ENCODE measurements around the gene MDM4.
"Not testable (repeated sequence)": the region's sequence is repeated elsewhere in the genome, so short reads cannot be mapped to it uniquely, and the experiment has no call there.

Gene MDM4

DNA sequence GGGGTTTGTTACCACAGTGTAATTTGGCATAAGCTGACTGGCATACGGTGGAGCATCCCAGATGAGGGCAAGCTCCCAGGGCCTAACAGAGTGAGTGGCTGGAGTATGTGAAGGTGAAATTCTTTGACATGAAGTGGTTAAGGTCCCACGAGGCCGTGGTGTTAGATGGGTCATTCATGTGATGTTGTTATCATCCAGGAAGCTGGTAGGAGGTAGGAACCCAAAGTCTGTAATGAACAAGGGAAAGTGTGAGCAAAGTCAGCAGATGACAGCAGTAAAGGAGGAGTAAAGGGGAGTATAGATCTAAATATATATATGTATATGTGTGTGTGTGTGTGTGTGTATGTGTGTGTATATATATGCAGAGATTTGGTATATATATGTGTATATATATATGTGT is 47.6 kb downstream of the MDM4 start:
- DNase-seq = no peak

DNA sequence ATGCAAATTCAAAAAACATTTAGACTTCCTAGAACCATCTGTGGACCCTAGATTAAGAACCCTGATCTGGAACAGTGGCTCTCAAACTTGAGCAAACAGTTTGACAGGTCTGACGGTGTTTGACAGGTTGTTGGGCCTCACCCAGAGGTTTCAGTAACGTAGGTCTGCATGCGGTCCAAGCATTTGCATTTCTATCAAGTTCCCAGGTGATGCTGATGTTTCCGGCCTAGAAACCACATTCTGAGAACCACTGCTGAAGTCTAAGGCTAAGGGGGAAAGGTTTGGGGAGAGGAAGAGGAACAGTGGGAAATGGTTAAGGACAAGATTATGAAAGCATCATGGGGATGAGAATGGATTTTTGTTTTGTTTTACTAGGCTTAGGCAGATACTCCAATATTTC is 48.6 kb downstream of the MDM4 start:
- DNase-seq = peak; percentile 21

DNA sequence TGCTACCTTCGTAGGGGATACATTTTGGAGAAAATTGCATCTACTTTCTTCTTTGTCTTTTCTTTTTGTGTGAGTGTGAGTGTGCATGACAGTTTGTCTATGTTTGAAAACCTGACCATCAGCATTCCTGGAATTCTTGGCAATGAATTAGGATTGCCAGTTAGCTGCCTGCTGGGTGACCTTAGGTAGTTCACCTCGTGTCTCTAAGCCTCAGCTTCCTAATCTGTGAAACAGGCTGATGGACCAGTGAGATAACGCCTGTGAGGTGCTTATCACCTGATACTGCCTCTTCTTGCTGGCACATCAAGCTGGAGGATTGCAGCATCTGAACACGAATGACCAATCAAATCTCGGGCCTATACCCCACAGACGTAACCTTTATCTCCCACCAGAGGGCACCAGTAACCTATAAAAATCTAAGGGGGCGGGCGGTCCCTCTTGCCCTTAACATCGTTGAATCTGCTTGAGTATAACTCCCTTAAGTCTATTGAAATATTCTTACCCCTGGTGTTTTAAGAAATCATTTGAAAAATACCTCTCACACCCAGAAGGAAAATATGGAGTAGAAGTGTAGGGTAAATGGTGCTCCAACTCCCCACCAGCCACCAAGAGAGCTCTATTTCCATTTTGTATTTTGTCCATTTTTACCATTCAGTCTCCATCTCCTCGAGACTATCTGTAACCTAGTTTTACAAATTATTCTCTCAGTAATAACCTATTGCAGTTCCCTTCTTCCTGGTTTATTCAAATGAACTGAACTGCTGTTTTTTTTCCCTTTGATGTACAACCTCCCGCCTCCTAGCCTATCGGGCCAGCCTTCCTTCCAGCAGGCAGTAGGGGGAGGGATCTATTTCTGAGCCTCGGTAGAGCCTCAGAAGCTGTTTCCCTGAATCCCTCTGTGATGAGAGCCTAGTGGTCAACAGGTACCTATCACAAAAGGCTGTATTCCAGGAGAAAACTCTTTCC is 49.7 kb downstream of the MDM4 start:
- peak; percentile 80 for DNase-seq

DNA sequence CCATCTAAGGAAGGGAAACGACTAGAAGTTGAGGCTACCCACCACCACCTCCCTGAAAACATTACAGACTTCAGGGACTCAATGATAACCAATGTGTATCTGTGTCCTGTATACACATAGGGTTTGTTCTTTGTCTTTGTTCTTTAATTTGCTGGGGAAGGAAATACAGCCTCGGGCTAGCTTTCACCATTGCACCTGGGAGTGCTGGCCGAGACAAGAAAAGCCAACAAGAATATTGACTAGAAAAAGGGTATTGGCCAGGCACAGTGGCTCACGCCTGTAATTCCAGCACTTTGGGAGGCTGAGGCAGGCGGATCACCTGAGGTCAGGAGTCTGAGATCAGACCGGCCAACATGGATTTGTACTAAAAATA is 50.4 kb downstream of the MDM4 start:
- DNase-seq = no peak

DNA sequence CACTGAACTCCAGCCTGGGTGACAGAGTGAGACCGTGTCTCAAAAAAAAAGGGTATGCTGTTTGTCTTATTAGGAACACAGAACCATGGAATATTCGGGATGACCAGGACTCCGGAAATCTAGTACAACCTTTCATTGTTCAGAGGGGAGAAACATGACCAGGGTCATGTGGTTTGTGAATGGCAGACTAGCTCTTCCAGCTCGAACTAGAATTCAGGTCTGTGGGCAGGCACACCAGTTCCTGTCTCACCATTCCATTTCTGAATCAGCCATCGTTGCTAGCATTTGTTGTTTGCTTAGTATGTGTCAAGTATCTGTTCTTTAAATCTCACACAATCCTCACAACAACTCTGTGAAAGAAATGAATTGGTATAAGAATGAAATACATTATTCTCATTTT is 50.9 kb downstream of the MDM4 start:
- peak; percentile 50 for DNase-seq

DNA sequence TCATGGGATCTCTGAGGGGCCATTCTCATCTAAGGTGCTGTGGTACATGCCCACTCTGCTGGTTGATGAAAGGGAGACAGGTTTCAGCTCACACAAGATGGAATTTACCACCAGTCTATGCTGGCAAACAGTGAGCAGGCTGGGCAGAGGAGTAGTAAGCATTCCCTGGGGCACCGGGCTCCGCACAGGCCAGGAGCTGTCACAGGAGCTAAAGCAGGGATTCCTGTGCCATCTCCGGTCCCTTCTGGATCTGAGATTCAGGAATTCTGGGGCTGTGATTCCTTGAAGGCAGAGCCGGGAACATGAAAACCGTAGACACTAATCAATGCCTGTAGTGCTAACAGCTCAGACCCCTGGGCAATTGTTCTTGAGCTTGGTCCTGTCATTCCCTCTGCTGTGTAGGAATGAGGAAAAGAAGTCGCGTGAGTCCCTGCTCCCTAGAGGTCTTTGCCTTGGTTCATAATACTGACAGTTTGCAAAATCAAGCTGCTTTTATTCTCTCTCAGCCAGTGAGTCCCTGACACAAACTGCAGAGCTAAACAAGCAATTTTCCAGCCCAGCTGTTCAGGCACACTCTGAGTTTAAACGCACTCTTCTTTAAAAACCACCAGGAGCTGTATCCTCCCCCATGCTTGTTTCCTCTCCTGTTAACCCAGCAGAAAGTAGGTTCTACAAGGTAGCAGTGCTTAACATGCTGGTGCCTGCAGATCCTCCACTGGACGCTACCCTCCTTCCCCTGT is 52.5 kb downstream of the MDM4 start:
- DNase-seq = no peak

DNA sequence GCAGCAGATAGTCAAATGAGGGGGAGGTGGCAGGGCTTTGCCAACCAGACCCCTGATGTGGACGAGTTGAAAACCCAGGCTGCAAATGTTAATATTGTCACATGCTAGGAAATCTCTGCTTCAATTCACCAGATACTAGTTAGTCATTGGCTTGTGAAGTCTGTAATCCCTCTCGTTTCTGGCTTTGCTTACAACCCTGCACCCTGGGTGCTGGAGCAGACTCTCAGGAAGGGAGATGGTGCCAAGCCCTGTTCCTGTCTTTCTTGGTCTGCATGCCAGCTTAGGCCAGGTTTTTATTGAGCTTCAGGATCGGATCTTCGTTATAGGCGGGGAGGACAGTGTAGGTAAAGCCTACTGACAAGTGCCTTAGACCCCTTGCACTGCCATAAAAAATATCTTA is 53.3 kb downstream of the MDM4 start:
- DNase-seq = no peak

DNA sequence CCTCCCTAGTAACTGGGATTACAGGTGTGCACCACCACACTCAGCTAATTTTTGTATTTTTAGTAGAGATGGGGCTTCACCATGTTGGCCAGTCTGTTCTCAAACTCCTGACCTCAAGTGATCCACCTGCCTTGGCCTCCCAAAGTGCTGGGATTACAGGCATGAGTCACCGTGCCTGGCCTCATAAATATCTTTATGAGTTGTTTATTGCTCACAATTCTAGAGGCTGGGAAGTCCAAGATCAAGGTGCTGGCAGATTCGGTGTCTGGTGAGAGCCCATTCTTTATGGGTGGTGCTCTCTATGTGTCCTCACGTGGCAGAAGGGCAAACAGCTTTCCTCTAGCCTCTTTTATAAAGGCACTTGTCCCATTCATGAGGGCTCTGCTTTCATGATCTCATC is 53.8 kb downstream of the MDM4 start:
- DNase-seq = not testable (repeated sequence)

DNA sequence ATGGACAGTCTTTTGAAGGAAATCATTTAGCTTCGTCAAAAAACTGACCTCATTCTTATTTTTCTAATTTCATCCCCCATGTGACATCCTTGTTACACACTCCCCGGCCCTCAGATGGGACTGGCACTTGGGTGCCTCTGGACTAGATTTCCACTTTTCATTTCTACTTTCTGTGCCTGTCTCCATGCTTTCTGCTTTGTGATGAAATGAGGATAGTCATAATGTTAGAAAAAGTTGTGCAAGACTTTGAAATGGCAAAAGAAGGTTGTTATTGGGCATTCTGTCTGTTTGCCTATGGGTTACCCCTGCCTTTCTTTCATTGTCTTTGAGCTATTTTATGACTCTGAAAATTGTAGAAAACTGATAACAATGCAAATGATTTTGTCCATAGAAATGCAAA is 54.9 kb downstream of the MDM4 start:
- DNase-seq = no peak

DNA sequence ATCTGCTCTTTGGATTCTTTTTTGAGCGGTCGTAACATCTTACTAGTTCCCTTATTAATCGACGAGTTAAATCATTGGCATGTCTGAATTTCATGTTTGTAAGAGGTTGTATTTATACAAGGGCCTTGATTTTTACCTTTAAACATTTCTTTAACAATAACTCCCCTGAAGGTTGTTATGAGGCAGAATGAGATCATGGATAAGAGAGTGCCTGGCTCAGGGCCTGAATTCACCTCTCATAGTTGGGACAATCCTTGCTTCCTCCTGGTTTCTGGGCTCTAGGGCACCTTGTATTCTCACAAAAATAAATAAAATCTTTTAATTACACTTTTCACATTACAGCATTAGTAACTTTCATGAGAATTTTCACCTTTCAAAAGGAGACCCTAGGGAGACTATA is 55.4 kb downstream of the MDM4 start:
- no peak for DNase-seq

DNA sequence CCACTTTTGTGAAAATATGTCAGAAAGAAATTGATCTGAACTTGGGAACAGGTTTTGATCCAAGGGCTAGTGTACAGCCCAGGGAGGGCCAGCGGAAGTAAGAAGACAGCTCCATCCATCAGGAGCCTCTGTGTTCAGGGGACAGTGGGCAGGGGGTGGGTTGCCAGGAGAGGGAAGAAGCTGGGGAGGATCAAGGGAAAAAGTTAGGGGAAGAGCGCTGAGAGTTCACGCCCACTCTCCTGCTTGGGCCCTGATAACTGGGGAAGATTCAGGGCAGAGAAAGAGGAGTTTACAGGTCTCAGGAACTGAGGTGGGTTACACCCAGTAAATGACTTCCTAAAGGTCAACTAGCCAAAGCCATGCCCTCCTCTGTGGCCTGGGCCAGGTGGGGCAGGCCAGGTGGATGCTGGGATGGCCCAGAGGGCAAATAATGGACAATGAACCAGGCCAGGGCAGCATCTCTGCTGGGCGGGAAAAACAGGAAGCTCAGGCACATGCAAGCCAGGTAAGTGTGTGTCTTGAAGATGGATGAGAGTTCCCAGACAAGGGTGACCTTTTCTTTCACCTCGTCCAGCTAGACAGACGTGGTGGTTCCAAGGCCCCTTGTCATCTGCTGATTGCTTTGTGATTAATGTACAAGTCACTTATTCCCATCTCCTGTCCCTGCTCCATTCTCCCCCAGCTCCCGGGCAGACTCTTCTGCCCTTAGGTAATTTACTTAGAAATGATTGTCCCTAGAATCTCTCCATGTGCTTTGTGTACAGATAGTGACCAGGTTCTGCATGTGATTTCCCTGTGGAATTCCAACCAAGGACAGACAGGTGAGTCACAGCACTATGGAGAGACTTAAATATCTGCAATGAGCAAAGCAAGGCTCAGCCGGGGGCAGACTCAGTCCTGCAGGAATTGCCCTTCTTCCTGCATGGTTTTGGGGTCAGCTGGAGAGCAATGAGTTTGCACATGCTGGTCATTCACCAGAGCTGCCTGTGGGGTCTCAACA is 57.0 kb downstream of the MDM4 start:
- no peak for DNase-seq

DNA sequence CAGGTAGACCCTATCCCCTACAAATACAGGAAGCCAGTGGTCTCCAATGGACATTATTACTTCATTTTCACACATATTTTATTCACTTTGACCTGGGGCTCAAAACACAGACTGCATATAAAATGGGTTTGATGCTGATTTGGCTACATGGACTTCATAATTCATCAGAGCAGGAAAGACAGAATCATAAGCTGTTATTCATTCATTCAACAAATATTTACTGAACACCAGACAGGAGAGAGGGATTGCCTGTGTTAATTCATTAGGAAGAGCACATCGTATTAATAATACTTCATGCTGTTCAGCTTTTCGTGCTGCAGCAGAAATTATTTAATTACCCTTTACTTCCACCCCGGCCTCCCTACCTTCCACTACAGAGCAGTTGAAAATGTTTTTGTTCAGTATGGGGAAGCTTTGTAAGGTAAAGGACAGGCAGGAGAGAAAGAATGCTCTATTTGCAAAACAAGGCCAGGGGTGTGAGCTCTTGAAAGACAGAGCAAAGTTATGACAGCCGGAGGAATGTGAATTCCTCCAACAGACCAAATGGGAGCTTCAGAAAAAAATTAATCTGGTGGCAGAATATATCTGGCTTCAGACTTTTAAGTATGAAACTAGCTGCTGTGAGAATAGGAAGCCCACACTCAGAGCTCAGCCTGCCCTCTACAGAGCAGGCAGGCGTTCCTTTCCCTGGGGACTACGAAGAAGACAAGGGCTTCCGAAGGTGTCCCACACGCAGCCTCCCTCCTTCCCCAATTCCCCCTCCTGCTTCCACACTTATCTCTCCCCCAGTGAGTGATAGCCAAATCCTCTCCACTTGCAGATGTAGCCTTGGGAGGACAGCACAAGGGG is 58.0 kb downstream of the MDM4 start:
- DNase-seq = no peak

DNA sequence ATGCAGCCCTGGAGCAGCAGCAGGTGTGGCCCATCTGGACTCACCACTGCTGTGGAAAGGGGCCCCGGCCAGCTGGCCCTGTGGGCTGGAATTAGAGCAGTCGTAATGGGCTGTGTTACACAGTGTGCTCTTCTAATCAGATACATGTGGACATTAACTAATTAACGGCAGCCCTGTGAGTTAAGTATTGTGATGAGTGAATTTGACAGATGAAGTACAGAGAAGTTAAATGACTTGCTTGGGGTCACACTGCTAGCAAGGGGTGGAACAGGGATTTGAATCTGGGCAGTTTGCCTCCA is 58.6 kb downstream of the MDM4 start:
- DNase-seq = no peak

DNA sequence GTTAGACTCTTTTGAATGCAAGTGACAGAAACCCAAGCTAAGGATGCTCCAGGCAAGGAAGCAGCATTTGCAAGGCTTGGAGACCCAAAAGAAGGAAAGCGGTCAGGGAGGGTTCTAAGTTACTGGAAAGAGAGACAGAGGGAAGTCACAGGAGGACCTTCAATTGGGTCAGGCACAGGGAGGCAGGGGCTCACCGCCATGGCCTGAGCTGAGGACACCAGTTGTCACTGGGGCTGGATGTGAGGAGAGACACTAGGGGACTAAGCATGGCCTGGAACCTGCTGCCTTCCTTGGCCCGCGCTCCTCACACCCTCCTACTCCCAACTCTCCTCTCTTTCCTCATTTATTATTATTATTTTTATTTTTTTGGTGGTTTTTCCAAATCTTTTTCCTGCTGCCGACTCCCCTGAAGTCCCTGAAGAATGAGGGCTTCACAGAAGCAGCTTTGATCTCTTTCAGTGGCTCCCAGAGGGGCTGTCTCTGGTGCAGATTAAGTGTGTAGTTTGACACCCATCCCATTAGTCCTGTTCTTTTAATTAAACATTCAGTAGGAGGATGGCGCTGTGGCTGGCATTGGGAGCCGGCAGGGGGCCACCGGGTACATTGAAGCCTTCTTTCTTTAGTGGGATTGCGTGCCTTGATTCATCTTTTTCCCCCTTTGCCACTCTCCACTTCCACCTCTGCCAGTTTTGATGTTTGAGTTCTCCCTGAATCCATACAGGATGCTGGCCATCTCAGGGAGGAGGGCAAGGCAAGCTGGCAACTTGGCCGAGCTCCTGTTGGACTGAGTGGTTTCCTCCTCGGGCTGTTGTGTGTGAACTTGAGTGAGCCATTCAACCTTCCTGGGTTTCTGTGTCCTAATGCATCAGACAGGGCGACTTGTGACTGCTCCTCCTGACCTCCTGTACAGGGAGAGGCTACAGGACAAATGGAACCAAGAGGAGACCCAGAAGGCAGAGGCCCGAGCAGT is 59.3 kb downstream of the MDM4 start:
- DNase-seq = no peak

DNA sequence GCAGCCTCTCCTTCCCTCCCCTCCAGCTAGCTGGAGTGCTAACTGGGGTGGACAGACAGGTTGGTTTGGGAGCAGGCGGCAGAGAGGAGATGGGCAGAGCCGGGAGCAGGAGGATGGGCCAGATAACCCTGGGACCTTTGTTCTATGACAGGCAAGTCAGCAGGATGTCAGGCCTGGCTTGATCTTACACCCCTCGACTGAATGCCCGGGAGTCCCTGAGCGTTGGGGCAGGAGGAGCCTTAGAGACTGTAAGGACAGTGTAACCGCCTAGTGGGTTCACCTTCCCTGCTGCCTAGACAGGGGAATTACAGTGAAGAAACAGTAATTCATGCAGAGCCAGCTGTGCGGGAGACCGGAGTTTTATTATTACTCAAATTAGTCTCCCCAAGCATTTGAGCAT is 60.2 kb downstream of the MDM4 start:
- DNase-seq = no peak

DNA sequence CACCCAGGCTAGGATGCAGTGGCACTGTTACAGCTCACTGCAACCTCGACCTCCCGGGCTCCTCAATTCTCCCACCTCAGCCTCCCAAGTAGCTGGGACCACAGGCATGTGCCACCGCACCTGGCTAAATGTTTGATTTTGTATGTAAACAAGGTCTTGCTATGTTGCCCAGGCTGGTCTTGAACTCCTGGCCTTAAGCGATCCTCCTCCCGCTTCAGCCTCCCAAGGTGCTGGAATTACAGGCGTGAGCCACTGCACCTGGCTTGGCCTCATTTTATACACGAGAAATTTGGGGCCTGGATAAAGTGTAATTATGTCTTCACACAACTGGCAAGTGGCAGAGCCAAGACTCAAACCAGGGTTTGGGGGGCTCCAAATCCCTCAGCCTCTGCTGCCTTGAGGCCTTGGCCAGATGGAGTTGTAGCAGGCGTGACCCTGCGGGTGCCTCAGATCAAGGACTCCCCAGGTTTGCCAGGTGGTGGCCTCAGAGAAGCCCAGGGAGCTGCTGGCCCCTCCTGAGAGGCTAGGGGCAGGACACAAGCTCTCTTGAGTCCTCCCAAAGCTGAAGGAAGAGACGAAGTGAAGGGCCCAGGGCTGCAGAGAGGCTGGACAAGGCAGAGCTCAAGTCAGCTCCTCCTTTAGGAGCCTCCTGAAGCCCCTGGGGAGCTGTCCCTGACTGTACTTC is 61.7 kb downstream of the MDM4 start:
- DNase-seq = no peak

DNA sequence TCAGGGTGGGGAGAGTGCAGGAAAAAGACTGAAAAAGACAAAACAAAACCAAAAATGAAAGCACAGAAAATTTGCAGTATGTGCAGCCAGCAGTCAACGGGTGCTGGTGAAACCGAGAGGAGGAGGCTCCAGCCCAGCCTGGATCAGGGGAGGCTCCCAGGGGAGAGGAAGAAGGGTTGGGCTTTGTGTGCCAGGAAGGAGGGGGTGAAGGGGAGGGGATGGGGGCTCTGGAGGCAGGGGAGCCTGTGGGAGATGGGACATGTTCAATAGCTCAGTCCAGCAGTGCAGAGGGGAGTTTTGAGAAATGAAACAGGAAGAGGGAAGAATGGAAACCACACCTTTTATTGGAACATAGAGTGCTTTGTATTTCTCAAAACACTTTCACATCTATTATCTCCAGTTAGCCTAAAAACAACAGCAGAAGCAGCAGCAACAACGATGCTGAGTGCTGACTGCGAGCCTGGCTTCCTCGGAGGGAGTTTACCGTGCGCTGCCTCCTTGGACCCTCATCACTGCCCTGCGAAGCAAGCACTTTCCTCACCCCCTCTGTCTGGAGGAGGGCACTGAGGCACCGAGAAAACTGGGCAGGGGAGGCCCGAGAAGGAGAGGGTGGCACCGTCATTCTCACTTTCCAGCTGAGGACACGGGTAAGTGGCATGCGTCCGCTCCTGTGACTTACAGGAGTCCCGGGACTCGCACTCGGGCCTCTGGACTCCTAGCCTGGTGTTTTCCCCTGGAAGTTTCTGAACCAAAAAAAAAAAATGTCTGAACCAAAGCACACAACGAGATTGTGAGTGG is 62.9 kb downstream of the MDM4 start:
- DNase-seq = peak; percentile 56

DNA sequence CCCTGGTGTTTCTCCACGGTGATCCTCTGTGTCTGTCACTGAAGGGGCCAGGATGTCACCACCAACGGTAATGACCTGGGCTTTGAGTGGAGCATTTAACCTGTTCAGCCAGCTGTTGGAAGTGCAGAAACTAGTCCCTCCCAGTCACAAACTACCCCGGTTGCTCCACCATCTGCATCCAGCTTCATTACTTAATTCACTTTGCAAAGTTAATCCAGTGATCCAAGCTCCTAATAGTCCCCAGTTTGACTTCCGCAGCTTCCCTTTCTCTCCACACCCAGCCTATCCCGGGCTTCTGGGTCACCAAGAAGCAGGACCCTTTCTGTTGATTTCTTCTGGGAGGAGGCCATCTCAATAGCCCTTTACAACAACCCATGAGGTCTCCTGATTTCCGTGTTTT is 63.5 kb downstream of the MDM4 start:
- DNase-seq = no peak

DNA sequence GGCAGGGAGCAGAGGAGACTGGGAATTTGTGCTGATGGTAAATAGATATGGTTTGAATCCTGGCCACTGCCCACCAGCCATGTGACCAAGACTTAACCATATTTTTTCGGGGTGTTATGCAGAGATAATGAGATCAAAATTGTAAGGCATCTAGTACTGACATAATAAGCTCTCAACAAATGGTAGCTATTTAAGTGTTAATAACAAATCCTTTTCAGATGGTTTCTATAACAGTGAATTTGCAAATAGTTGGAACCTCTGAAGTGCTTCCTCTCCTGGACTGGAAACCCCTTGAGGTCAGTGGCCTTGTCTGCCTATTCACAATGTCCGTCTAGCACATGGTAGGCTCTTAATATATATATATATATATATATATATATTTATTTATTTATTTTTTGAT is 64.7 kb downstream of the MDM4 start:
- DNase-seq = no peak

DNA sequence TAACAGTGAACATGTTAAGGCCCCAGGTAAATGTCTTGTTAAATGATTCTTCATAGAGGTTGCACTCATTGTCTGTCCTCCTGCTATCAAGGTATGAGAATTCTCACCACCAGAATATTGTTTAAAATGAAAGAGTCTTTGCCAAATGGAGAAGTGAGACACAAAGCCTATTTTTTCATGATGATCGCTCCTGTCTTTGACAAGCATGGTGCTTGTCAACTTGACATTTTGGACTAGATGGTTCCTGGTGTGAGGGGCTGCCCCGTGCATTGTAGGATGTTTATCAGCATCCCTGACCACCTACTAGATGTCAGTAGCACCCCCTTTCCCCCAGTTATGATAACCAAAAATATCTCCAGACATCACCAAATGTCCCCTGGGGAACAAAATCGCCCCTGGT is 65.6 kb downstream of the MDM4 start:
- no peak for DNase-seq

All from activated CD4-positive, alpha-beta T cell treated with anti-CD3 and anti-CD28 coated beads, Interleukin-2, Interleukin-6, amounts not matched to agents 100 ng/mL and 50 ng/mL, durations not matched to agents 16 hours and 8 hours (primary cell).